ENCODE results near the gene WFDC9.
"Not testable (repeated sequence)": the region's sequence is repeated elsewhere in the genome, so short reads cannot be mapped to it uniquely, and the experiment has no call there.

WFDC9 gene

DNA sequence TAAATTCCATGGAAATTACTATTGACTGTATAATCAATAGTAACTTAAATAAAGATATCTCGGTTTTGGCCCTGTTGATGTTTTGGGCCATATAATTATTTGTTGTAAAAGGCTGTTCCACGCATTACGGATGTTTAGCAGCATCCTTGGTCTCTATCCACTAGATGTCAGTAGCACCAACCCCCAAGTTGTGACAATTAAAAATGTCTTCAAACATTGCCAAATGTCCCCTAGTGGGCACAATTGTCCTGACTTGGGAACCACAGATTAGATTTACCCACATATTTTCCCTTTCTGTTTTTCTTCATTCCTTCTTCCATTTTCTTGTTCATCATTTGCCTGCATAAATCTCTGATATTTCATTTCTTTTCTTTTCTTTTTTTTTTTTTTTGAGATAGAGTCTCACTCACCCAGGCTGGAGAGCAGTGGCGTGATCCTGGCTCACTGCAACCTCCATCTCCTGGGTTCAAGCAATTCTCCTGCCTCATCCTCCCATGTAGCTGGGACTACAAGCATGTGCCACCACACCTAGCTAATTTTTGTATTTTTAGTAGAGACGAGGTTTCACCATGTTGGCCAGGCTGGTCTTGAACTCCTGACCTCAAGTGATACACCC lies 38.4 kb downstream of the WFDC9 start:
- peak; percentile 39 for DNase-seq (ENCODE audit: low read depth)

DNA sequence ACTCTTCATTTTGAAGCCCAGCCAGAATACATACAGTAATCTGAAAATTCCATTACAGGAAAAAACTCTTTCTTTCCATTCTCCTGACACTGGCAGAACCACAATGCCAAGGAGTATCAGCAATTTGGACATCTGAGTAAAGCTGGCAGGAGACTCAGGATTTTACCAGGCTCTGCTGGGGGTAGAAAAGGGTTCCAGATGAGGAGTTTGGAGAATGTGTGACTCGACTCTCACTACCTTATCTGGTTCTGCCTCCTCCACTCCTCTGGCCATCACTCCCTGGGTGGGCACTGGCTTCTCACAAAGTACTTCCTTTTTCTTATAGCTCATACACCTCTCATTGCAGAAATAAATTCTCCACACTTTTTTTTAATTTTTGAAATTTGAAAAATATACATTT lies 41.4 kb downstream of the WFDC9 start:
- DNase-seq (ENCODE audit: low read depth) = no peak

DNA sequence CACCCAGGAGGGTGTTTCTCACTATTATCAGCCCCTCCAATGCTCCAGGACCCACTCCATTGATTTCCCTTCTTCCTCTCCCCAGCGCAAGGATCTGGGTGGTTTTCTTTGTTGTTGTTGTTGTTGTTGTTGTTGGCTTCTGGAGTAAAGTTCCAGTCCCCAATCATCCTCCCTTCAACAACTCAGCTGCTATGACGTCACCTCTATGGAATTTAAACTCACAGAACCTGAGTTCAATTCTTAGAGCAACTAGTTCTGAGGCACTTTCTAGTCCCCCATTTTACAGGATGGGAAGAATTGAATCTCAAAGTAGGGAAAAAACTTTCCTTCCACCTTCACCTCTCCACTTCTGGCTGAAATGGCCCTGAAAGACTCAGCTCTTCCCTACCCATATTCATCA lies 42.3 kb downstream of the WFDC9 start:
- DNase-seq (ENCODE audit: low read depth) = no peak

DNA sequence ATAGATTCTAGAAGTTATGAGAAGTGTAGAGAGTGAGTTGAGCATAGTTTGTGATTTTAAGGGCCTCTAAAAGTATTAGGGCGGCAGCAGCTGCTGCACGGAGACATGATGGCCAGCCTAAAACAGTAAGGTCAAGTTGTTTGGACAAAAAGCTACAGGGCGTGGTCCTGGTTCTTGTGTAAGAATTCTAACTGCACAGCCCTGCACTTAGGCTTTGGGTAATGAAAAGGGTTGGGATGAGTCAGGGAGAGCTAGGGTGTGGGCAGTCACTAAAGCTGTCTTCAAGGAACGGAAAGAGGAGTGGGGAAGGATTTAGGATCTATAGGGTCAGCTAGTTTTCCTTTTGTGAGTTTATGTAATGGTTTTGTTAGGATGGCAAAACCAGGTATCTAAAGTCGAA lies 45.1 kb downstream of the WFDC9 start:
- DNase-seq (ENCODE audit: low read depth) = not testable (repeated sequence)

DNA sequence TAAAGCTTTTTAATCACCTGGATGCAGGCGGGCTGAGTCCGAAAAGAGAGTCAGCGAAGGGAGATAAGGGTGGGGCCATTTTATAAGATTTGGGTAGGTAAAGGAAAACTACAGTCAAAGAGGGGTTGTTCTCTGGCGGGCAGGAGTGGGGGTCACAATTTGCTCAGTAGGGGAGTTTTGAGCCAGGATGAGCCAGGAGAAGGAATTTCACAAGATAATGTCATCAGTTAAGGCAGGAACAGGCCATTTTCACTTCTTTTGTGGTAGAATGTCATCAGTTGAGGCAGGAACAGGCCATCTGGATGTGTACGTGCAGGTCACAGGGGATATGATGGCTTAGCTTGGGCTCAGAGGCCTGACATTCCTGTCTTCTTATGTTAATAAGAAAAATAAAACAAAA lies 46.8 kb downstream of the WFDC9 start:
- not testable (repeated sequence) for DNase-seq (ENCODE audit: low read depth)

DNA sequence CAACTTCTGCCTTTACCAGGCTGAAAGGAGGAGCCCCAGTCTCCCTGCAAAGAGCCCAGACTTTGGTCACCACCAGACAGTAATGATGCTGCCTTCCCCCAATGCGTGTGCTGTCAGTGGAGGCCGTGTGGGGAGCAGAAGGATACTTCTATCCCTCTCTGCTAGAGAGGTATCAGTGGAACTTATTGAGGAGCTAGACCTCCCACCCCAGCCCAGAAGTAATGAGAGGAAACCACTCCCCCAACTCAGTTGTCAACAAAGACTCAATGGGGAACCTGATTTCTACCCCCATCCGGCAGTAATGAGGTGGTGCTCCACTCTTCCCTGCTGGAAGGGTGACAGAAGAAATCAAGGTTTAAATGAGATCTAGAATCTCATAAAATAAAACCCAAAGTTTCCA lies 47.6 kb downstream of the WFDC9 start:
- DNase-seq (ENCODE audit: low read depth) = no peak

DNA sequence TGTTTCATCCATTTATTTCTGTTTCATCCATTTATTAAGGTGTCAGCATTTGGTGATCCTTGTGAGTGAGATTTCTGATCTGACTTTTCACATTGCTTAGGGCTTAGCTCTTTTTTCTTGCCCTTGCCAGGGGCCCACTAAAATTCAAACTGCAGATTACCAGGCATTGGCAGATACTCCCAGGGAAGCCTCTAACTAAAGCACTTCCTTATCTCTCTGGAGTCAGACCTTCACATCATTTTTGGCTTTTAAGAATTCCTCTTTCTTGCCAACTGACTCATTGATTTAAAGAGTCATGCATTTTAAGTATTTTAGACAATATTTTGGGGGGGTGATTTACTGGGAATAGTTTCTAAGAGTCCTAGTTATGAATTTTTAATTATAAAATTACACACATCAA lies 49.4 kb downstream of the WFDC9 start:
- DNase-seq (ENCODE audit: low read depth) = no peak

DNA sequence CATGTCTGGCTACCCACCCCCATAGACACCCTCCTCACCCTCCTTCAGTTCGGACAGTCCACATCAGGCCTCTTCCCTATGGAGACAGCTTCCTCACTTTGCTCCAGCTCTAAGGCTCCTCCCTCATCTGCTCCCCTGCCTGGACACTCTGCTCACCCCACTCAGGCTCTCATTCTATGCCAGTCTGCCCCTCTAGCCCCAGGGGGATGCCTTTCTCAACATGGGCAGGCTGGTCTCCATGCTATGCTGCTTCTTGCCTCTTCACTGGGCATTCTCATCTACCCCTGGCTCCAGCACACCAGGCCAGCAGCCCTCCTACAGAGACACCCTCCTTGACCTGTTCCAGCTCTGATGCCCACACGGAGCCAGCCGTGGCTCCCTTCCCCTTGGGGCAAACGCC lies 51.9 kb downstream of the WFDC9 start, which contains the start of gene WFDC8:
WFDC8 (minus strand) TSS at position 101 of the 400 bp plus-strand sequence; CDS start at position 64, 37 bp downstream.
- no peak for DNase-seq (ENCODE audit: low read depth)

DNA sequence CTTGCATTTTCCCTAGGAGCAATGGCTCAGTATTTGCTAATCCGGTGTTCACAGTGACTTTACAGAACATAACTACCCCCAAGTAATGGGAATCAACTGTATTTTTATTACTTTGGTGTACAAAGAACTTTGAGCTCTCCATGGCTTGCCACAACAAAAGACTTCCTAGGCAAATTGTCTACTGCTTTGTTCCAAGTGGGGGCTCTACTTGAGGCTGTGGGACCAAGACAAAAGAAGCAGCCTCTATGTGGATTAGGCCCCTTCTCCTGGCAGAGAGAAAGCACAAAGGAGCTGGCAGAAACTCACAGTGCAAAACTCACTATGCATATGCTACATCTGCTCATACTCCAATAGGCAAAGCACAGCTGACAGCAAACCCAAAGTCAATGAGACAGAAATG lies 52.9 kb downstream of the WFDC9 start:
- DNase-seq (ENCODE audit: low read depth) = no peak

DNA sequence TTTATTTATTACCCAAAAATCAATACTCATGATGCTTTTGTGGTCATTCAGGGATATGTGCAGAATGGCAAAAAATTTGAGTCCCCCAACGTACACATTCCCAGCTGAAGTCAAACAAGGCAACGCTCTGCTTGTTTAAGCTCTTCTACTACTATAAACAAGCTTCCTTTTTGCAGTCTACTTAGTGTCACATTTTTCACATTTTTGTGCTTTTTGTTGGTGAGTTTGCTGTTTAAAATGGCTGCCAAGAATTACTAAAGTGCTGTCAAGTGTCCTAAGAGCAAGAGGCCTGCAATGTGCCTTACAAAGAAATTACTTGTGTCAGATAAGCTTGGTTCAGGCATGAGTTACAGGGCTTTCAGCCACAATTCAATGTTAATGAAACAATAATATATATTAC lies 54.1 kb downstream of the WFDC9 start:
- DNase-seq (ENCODE audit: low read depth) = no peak

DNA sequence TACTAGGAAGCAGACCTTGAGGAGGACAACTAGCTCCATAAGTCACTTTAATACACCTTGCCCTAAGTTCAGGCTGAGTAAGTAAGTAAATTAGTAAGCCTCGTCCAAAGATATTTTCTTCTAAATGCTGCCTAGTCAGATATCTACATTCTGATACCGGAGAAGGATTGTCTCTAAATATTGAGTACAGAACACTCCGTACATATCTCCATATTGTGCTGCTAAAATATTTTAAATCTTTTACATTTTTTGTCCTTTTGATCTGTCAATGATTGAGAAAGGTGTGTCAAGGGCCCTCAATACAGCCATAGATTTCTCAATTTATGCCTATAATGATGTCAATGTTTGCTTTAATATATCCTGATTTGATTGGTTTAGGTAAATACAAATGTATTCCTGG lies 55.2 kb downstream of the WFDC9 start:
- no peak for DNase-seq (ENCODE audit: low read depth)

DNA sequence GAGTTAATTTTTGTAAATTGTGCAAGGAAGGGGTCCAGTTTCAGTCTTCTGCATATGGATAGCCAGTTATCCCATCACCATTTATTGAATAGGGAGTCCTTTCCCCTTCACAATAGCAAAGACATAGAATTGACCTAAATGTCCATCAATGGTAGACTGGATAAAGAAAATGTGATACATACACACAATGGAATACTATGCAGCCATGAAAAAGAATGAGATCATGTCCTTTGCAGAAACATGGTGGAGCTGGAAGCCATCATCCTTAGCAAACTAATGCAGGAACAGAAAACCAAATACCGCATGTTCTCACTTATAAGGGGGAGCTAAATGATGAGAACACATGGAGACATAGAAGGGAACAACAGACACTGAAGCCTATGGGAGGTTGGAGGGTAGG lies 61.4 kb downstream of the WFDC9 start:
- DNase-seq (ENCODE audit: low read depth) = not testable (repeated sequence)

DNA sequence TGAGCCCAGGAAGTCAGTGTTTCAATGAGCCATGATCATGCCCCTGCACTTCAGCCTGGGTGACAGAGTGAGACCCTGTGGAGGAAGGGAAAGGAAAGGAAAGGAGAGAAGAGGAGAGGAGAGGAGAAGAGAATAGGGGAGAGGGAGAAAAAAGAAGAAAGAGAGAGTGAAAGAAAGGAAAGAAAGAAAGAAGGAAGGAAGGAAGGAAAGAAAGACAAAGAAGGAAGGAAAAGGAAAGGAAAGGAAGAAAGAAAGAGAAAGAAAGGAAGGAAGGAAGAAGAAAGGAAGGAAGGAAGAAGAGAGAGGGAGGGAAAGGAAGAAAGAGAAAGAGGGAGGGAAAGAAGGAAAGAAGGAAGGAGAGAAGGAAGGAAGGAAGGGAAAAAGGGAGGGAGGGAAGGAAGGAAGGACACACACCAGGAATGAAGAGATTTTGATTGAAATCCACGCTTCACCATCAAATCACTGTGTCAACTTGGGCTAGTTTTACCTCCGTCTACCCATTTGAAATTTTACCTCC lies 66.3 kb downstream of the WFDC9 start:
- DNase-seq (ENCODE audit: low read depth) = no peak
